HL-60 (cell line): Measurements from ENCODE around the gene PREB.

Experiments used
- DNase-seq, 2 experiments: peaks; one replicate each; pipeline ENCODE4 v3.0.0-alpha.2; 2010 to 2020; ENCODE audit warnings: low read depth in 1 of 2, low spot score in 1 of 2
- H3K27ac ChIP-seq: fragments of 250-450 bp; sonication (Bioruptor Pico); replicated peaks from 2 replicates; pipeline ENCODE4 v1.5.1; 2020; ENCODE audit warnings: mild to moderate bottlenecking, moderate library complexity
- H3K27me3 ChIP-seq: fragments of 250-450 bp; sonication (Bioruptor Pico); 2 replicates; pipeline ENCODE4 v1.5.1; 2021; ENCODE audit warnings: mild to moderate bottlenecking, moderate library complexity; ENCODE audit not compliant: insufficient read depth, poor library complexity, severe bottlenecking
- H3K4me3 ChIP-seq: replicated peaks from 2 replicates; pipeline ENCODE4 v1.5.1; 2011; ENCODE audit warnings: mild to moderate bottlenecking, control low read depth, low read length; ENCODE audit not compliant: insufficient read depth
- GABPA ChIP-seq: IDR thresholded peaks from 2 replicates; pipeline ENCODE4 v1.6.1; 2012; ENCODE audit warnings: low read depth
- POLR2AphosphoS5 ChIP-seq: IDR thresholded peaks from 2 replicates; pipeline ENCODE4 v1.6.1; 2012; ENCODE audit warnings: low read depth
- SPI1 ChIP-seq: IDR thresholded peaks from 2 replicates; pipeline ENCODE4 v1.6.1; 2012; ENCODE audit warnings: low read depth, mild to moderate bottlenecking, borderline replicate concordance
- TF ChIP-seq, protein P1 (sequence below): IDR thresholded peaks from 2 replicates; pipeline ENCODE4 v1.6.1; 2012; ENCODE audit warnings: low read depth; ENCODE audit not compliant: insufficient replicate concordance
- TF ChIP-seq, protein P2 (sequence below): IDR thresholded peaks from one replicate; pipeline ENCODE4 v1.5.1; 2011; ENCODE audit warnings: low read length, control low read depth, inconsistent platforms; ENCODE audit not compliant: insufficient read depth

PREB gene

DNA sequence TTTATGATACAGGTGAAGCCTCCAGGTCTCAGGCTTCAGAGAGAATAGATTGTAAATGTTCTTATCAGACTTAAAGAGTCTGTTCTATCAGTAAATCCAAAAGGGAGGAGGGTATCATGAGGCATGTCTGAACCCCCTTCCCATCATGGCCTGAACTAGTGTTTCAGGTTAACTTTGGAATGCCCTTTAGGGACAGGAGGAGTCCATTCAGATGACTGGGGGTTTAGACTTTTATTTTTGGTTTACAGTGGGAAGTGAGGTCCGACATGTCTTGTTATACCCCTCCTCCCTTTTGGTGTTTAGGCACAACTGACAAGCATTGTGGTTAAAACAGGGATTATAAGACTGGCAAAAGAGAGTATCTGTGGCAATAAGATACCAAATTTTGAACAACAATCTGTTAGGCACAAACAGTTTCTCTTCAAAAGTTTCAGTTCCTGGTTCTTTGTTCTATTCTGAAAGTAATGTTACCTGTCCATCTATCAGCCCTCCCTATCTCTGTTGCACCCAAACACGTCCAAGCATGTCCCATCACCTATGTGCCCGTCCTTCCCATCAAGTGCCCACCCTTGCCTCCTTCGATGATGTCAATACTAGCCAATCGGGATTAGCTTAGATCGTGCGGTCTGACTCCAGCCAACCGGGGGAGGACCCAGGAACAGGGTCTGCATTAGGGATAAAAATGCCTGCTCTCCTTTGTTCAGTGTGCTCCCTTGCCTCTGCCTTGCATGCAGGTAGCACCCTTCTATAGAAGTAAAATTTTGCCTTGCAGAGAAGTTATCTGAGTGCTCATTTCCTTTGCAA is 30.7 kb upstream of the PREB start:
- no peak overlapping the region for H3K27ac ChIP-seq
- TF ChIP-seq GABPA (no peak), SPI1 (no peak), POLR2AphosphoS5 (no peak)
- TF ChIP-seq, protein P1, sequence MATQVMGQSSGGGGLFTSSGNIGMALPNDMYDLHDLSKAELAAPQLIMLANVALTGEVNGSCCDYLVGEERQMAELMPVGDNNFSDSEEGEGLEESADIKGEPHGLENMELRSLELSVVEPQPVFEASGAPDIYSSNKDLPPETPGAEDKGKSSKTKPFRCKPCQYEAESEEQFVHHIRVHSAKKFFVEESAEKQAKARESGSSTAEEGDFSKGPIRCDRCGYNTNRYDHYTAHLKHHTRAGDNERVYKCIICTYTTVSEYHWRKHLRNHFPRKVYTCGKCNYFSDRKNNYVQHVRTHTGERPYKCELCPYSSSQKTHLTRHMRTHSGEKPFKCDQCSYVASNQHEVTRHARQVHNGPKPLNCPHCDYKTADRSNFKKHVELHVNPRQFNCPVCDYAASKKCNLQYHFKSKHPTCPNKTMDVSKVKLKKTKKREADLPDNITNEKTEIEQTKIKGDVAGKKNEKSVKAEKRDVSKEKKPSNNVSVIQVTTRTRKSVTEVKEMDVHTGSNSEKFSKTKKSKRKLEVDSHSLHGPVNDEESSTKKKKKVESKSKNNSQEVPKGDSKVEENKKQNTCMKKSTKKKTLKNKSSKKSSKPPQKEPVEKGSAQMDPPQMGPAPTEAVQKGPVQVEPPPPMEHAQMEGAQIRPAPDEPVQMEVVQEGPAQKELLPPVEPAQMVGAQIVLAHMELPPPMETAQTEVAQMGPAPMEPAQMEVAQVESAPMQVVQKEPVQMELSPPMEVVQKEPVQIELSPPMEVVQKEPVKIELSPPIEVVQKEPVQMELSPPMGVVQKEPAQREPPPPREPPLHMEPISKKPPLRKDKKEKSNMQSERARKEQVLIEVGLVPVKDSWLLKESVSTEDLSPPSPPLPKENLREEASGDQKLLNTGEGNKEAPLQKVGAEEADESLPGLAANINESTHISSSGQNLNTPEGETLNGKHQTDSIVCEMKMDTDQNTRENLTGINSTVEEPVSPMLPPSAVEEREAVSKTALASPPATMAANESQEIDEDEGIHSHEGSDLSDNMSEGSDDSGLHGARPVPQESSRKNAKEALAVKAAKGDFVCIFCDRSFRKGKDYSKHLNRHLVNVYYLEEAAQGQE = no peak
- TF ChIP-seq, protein P2, sequence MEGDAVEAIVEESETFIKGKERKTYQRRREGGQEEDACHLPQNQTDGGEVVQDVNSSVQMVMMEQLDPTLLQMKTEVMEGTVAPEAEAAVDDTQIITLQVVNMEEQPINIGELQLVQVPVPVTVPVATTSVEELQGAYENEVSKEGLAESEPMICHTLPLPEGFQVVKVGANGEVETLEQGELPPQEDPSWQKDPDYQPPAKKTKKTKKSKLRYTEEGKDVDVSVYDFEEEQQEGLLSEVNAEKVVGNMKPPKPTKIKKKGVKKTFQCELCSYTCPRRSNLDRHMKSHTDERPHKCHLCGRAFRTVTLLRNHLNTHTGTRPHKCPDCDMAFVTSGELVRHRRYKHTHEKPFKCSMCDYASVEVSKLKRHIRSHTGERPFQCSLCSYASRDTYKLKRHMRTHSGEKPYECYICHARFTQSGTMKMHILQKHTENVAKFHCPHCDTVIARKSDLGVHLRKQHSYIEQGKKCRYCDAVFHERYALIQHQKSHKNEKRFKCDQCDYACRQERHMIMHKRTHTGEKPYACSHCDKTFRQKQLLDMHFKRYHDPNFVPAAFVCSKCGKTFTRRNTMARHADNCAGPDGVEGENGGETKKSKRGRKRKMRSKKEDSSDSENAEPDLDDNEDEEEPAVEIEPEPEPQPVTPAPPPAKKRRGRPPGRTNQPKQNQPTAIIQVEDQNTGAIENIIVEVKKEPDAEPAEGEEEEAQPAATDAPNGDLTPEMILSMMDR = no peak
- DNase-seq = no peak
- H3K27me3 ChIP-seq = no peaks in the 10 kb centered on the region
- H3K4me3 ChIP-seq = no peak overlapping the region

DNA sequence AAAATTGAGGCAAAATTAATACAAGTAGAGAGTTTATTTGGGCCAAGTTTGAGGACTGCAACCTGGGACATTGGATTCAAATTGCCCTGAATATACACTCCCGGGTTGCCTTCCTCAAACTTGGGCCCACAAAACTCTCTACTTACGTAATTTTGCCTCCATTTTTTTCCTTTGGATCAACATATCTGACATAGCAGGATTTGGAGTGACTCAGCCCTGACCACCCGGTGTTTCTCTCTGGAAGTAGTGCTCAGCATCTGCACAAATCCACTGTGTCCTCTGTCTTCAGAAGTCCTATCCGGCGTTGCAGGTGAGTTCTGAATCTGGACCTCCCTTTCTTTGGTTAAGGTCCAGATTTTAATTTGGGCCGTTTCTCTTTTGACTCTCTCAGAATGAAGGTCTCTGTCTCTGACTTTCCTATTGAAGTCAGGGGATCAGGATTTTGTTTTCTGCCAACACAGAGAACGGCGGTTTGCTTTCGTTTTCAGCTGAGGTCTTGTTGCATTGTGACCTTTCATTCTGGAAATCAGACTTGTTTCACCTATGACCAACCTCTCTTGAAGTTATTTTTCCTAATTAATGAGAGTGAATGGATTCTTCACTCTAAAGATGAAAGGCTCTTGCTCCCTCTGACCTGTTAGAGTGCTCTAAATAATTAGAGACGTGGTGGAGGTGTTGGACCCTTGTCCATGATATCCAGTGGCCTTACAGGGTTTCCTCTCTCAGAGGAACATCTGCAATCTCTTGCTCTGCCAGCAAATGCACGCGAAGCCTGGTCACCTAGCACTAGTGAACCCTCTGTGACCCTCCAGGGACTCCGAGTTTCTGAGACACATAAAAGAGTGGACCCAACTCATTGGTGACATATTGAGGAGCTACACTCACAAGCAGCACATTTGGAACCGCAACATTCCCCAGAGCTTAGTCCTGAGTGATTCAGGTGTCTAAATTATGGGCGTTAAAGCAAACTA is 28.0 kb upstream of the PREB start:
- H3K4me3 ChIP-seq = no peak overlapping the region
- no peak for DNase-seq

DNA sequence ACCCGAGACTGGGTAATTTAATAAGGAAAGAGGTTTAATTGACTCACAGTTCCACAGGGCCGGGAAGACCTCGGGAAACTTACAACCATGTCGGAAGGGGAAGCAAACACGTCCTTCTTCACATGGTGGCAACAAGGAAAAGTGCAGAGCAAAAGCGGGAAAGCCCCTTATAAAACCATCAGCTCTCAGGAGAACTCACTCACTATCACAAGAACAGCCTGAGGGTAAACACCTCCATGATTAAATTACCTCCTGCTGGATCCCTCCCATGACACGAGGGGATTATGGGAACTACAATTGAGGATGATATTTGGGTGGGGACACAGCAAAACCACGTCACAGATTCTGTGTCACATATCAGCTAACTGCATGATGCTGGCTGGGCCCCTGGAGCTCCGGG is 25.8 kb upstream of the PREB start:
- no peak overlapping the region for H3K27ac ChIP-seq
- DNase-seq = no peak
- no peaks in the 10 kb centered on the region for H3K27me3 ChIP-seq
- no peak overlapping the region for H3K4me3 ChIP-seq
- TF ChIP-seq GABPA = no peak

More for the DNA sequence above, 28.0 kb upstream of the PREB start:
- H3K27me3 ChIP-seq = no peaks in the 10 kb centered on the region
- TF ChIP-seq, protein P1 = no peak
- no peak overlapping the region for H3K27ac ChIP-seq

DNA sequence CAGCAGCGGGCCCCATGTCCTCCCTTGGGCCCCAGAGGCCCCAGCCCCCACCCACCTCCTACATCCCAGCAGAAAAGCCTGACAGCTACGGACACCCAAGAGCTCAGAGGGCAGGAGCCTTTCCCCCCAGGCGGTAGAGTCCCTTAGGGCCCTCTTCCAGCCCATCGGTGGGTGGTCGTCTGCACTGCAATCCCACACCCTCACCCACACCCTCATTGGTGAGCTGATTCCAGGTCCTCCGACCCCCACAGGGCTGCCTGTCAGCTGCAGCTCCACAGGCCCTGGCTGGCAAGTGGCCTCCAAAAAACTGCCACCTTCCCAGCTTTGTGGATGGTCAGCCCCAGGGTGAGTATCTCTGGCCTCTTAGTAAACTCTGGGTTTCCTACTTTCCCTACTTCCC is 24.8 kb upstream of the PREB start:
- no peak overlapping the region for H3K27ac ChIP-seq
- H3K27me3 ChIP-seq = no peaks in the 10 kb centered on the region
- DNase-seq = no peak
- TF ChIP-seq POLR2AphosphoS5 = no peak
- TF ChIP-seq, protein P2 = no peak
- no peak for TF ChIP-seq GABPA
- TF ChIP-seq, protein P1 = no peak
- TF ChIP-seq SPI1 = no peak
- H3K4me3 ChIP-seq = no peak overlapping the region
